HG03442 (cell line): ENCODE data around the gene PSTK.

ENCODE experiments used
- ATAC-seq: cut with Tn5 transposase; IDR thresholded peaks from one replicate; pipeline ENCODE4 v1.9.1; 2021; ENCODE audit warnings: mild to moderate bottlenecking, moderate library complexity; ENCODE audit not compliant: unreplicated experiment

Gene PSTK, protein sequence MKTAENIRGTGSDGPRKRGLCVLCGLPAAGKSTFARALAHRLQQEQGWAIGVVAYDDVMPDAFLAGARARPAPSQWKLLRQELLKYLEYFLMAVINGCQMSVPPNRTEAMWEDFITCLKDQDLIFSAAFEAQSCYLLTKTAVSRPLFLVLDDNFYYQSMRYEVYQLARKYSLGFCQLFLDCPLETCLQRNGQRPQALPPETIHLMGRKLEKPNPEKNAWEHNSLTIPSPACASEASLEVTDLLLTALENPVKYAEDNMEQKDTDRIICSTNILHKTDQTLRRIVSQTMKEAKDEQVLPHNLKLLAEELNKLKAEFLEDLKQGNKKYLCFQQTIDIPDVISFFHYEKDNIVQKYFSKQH

GRCh38 chr10:122980209-122981065 is at the start of gene PSTK:
PSTK (plus strand) TSS chr10:122980401; CDS start chr10:122980480, 79 bp downstream.
- peak; percentile 95 for ATAC-seq

DNA sequence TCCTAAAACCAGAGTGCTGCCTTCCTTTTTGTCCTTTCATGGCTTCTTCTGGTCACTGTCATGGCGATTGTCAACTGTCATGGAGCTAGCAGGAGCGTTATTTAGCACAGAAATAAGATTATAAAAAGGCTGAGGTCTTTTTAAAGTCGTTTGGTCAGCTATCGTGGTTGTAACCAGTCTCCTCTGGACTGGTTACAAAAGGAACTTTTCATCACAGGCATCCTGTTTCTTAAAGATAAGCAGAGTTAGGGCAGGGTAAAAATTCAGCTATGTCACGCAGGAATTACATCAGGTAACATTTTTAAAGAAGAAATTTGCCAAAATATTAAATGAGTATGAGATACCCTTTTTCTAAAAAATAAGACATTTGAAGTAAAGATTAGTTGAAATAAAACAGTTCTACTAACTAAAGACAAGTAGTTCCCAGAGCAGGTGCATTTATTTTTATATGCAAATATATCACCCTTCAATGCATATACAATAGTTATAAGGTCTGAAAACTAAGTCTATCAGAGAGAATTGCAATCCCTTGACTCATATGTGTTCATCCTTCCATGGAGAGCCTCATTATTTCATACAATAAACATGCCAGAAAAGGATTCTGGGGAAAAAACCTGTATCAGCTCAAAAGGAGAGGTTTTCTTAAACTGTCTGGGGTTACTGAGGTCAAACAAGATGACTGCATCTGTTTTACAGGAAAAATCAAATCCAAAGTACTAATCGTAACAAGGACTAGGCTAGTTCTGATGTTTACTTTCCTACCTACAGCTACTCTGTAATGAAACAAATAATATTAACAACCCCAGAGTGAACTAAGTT is 48.9 kb upstream of the PSTK start:
- no peak for ATAC-seq

GRCh38 chr10:122939133-122939855 is 40.9 kb upstream of the PSTK start:
- no peak for ATAC-seq

DNA sequence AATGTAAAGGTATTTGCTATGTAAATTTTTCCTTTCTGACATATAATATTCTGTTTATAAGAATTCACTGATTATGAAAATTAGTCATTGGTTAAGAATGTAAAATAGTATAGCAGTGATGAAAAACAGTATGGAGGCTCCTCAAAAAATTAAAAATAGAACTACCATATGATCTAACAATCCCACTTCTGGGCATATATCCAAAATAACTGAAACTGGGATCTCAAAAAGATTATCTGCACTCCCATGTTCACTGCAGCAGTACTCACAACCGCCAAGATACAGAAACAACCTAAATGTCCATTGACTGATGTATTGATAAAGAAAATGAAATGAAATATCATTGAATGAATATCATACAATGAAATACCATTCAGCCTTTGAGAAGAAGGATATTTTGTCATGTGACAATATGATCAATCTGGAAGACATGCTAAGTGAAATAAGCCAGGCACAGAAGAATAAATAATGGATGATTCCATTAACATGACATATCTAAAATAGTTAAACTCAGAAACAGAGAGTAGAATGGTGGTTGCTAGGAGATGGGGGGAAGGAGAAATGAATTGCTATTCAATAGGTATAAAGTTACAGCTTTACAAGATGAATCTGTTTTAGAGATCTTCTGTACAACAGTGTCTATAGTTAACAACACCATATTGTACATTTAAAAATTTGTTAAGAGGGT is 40.2 kb upstream of the PSTK start:
- no peak for ATAC-seq

GRCh38 chr10:122949296-122949695 is 30.9 kb upstream of the PSTK start:
- ATAC-seq, result no peak

- ATAC-seq, result peak; percentile 98
These were observed 26.1 kb upstream of the PSTK start, which contains the start of gene C10orf88 for GRCh38 chr10:122953902-122954730. C10orf88 (minus strand) TSS chr10:122954227; CDS start chr10:122954178, 49 bp downstream.

DNA sequence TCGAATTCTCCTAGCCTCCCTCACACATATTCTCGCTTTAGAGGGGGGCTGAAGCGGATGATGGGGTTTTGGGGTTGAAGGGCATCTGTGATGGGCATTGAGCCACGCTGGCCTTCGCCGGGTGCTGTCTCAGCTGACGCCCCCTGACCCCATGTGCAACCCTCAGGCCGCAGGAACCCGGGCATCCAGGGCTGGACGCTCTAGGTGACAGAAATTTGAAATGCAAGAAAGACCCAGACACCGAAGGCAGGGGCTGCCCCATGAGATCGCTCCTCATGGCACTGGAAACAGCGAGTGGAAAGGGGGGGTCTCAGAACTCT is 25.5 kb upstream of the PSTK start:
- ATAC-seq, result no peak

DNA sequence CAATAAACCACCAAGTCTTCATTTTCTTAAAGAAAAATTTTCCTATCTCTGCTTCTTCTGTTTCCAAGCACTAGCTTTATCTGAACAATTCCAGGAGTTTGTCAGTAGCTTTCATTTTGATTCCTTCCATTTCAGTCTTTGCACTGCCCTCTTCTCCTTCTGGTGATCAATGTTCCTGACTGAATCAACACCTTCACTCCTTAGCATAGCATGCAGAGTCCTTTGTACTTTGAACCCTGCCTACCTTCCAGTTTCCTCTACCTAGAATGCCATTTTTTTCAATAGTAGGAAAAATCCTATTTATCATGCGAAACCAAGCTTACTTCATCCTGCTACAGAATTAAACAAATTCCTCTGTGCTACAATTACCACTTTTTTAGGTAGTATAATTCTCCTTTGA is 24.3 kb upstream of the PSTK start:
- no peak for ATAC-seq

GRCh38 chr10:122957474-122957873 is 22.7 kb upstream of the PSTK start:
- ATAC-seq, result no peak

GRCh38 chr10:122962405-122962804 is 17.8 kb upstream of the PSTK start:
- no peak for ATAC-seq

- no peak for ATAC-seq
These were observed 13.3 kb upstream of the PSTK start for GRCh38 chr10:122966879-122967278.

GRCh38 chr10:122968698-122969097 is 11.5 kb upstream of the PSTK start:
- no peak for ATAC-seq

DNA sequence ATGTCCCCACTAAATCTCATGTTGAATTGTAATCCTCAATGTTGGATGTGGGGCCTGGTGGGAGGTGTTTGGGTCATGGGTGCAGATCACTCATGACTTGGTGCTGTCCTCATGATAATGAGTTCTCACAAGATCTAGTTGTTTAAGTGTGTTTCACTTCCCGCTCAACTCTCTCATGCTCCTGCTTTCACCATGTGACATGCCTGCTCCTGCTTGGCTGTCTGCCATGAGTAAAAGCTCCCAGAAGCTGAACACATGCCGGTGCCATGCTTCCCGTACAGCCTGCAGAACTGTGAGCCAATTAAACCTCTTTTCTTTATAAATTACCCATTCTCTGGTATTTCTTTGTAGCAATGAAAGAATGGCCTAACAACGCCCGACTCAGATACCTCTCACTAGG is 6.2 kb upstream of the PSTK start:
- no peak for ATAC-seq

GRCh38 chr10:122974543-122975064 is 5.6 kb upstream of the PSTK start:
- ATAC-seq, result no peak

DNA sequence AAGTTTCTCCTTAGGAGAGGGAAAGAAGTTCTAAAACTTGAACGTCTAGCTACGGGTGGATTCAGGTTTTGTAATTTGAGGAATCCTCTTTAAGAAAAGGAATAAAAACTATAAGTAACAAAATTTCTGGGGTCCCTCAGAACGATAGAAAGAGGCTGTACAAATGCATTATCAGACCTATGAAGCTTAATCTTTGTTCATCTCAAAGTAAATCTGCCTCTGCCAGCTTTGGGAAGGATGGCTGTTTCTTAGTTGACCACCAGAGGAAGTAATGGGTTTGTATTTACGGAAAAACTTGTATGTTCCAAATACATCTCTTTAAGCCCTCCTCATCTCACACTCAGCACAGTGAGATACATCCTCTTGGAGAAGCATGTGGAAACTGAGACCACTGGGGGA is 864 bp downstream of the PSTK start:
- ATAC-seq, result no peak

GRCh38 chr10:122983898-122984297 is 3.7 kb downstream of the PSTK start:
- no peak for ATAC-seq

DNA sequence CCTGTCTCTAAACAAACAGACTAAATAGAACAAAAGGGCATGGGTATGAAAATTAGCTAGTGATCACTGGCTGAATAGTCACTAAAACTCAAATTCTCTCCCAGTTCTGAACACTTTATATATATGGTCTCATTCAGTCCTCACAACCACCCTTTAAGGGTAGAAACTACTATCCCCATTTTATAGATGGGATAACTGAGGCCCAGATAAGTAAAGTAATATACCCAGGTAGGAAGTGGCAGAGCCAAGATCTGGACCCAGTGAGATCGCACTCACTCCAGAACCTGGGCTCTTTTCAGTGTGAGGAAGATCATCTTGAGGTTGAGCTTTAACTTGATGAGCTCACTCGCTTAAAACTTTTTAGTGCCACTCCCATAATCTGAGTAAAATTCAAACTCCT is 4.5 kb downstream of the PSTK start:
- ATAC-seq, result no peak

DNA sequence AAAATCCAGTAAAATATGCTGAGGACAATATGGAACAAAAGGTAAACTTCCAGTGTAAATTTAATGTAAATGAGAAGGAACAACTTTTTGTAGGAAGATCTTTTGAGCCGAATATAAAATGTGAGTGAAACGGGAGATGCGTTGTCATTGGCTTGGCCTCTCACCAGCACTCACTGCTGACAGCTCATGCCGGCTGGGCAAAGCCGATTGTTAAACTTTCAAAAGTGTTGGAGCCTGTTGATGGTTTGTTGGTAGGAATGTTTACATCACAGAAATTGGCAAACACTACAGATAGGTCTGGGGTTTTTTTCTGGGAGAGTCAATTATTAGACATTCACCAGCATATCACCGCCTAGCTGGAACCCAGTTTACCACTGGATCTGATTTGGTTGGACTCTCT is 6.1 kb downstream of the PSTK start:
- ATAC-seq, result no peak

- no peak for ATAC-seq
These were observed 8.3 kb downstream of the PSTK start for GRCh38 chr10:122988501-122988900.
